Activated CD4-positive, CD25-positive, alpha-beta regulatory T cell treated with anti-CD3 and anti-CD28 coated beads, Interleukin-2, amount 50 U/mL, for 72 hours (primary cell): ENCODE measurements around the gene DENND2A.
"Not testable (repeated sequence)": the region's sequence is repeated elsewhere in the genome, so short reads cannot be mapped to it uniquely, and the experiment has no call there.

Source experiments
- DNase-seq: peaks from one replicate; pipeline ENCODE4 v3.0.0; 2021

The DENND2A gene, protein sequence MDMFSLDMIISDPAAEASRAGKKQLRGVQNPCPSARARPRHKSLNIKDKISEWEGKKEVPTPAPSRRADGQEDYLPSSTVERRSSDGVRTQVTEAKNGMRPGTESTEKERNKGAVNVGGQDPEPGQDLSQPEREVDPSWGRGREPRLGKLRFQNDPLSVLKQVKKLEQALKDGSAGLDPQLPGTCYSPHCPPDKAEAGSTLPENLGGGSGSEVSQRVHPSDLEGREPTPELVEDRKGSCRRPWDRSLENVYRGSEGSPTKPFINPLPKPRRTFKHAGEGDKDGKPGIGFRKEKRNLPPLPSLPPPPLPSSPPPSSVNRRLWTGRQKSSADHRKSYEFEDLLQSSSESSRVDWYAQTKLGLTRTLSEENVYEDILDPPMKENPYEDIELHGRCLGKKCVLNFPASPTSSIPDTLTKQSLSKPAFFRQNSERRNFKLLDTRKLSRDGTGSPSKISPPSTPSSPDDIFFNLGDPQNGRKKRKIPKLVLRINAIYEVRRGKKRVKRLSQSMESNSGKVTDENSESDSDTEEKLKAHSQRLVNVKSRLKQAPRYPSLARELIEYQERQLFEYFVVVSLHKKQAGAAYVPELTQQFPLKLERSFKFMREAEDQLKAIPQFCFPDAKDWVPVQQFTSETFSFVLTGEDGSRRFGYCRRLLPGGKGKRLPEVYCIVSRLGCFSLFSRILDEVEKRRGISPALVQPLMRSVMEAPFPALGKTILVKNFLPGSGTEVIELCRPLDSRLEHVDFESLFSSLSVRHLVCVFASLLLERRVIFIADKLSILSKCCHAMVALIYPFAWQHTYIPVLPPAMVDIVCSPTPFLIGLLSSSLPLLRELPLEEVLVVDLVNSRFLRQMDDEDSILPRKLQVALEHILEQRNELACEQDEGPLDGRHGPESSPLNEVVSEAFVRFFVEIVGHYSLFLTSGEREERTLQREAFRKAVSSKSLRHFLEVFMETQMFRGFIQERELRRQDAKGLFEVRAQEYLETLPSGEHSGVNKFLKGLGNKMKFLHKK

DNA sequence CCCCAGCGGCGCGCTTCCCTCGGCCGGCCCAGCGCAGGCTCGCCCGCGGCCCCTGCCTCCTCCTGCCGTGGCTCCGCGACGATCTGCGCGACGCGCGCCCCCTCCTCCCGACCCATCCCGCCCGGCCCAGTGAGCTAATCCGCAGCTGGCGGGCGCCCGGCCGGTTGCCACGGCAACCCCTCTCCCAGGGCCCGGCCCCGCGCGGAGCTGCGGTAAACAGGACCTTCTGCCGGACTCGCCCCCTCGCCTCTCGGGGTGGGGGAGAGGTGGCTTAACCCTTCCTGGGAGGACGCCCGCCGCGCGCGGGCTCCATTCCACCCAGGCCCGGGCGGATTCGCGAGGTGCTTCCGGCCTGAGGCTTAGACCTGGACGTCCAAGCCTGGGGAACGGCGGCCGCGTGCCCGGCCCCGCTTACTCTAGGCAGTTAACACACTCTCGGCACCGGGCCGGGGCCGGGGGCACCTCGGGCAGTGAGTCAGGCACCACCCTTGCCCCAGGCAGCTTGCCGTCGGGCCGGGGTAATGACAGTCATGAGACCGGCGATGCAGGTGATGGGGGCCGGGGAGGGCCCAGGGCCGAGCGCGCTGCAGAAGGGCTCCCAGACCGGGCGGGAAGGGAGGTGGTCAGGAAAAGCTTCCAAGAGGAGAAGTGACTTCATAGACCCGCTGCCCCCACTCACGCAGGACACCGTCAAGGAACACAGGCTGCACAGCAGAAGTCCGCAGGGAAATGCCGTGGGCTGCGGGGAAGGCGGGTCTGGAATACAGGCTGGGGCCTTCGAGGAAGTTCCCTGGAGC is at the start of gene DENND2A:
Gene DENND2A, minus strand, starts transcription at position 87 of the 797 bp plus-strand sequence. CDS start 38,416 bp downstream, outside the sequence.
- no peak for DNase-seq

DNA sequence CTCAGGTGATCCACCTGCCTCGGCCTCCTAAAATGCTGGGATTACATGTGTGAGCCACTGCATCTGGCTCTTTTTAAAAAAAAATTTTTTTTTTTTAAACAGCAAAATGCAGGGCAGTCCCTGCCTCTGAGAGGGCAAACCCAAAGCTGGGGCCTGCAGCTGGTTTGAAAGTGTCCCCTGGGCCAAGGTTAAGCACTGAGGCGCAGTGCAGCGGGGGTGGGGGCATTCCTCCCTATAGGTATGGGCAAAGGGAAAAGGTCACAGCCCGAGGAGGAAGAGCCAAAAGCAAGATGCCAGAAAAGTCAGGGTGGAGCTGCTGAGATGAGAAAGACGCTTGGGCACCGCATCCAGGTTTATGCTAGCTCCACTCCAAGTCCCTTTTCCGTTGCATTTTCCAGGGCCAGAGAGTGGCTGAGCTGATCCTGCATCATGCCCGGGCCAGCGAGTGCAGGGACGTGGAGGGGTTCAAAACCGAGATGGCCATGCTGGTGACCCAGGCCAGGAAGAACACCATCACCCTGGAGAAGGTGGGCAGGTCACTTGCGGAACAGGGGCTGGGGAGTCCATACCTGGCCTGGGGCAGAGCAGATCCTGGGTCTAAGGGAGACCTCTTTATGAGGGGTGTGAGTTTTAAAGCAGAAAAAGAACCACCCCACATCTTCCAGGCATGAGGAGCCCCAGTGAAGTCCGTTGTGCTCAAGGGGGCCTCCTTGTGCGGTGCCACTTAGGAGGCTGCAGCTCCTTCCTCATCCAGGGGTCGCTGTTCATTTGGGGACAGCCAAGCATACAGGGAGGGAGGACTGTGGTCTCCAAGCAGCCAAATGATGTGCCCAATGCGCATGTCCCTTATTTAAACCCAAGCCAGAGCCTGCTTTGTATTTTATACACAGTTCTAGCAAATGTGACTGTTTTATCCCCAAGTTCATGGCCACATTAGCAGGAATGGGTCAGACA is 48.9 kb upstream of the DENND2A start:
- DNase-seq: no peak

DNA sequence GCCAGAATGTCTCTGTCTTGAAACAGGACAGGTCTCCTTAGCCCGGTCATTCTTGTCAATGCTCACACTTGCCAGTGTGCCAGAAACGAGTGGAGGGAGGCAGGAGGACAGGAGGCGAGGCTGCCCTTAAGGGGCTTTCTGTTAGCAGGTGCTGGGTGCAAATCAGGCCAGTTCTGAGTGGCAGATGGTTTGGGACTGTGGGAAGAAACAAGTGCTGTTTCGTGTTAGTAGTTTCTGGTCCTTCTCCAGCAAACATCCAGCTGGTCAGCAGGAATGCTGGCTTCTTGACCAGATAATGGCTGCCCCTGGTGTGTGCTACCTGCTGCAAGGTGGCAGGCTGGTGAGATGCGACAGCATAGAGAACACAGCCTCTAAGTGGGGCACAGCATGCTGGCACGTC is 47.7 kb upstream of the DENND2A start:
- no peak for DNase-seq

DNA sequence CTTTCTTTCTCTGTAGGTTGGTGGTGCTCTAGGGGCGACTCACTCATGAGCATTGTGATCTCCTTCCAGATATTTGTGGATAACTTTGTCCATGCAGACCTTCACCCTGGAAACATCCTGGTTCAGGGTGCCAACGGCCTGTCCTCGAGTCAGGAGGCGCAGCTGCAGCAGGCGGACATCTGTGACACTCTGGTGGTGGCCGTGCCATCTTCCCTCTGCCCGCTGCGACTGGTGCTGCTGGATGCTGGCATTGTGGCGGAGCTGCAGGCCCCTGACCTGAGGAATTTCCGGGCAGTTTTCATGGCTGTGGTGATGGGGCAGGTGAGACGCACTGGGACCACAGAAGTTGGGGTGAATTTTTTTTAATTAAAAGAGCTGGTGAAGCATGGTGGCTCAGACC is 46.3 kb upstream of the DENND2A start:
- DNase-seq: no peak

DNA sequence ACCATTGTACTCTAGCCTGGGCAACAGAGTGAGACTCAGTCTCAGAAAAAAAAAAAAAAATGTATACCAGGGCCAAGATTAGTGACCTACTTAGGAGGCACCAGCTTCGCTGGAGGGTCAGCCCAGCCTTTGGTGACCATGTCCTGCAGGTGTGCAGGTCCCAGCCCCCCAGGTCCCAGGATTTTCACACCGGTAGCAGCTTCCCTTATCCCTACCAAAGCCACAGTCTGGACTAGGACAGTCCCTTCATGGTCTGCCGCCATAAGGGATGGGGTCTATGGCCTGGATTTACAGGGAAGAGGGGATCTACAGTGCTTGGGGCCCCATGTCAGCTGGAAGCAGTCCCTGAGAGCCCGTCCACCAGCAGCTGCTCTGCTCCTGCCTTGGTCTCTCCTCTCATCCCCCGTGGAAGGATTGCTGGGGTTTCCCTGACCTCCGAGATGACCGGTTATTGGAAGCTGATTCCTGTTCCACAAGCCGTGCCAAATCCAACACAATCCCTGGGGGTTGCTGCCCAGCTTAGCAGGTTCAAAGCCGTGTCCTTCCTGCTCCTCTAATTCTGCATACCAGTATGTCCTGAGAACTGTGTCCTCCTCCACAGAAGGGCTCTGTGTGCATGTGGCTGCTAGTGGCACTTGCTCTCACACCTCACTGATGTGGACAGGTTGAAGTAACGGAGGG is 44.9 kb upstream of the DENND2A start:
- no peak for DNase-seq

DNA sequence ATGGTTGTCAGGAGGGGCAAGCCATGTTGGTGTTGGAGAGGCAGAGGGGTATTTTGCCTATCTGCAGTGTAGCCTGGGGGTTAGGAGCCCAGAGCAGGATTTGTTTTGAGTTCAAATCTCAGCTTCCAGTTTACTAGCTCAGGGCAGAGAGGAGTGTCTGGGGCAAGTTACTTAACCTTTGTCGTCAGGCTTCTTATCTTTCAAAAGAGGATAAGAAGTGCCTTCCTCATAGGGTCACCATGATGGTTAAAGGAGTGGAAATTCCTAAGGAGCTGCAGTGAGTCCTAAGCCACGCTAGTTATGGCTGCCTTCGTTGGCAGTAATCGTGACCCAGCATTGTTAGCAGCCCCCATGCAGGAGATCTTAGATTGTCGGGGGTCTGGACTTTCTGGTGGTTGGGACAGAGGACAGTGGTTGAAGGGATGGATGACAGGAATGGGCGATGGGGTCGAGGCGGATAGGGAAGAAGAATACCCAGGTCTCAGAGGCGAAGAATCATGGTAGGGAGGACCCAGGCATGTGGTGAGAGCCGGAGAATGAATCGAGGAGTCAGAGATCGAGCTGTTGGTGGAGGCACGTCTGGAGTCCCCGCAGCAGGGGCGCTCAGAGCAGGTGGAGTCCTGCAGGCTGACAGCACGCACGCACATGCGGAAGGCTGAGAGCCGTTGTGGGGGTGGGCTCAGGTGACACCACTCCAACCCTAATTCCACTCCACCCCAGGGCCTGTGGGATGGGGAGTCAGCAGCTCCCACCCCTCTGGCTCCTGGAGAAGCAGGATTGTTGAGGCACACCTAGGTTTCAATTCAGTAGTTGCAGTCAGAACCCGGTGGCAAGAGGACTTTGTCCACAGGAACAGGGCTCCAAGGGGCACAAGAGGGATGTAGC is 43.7 kb upstream of the DENND2A start:
- DNase-seq: no peak

DNA sequence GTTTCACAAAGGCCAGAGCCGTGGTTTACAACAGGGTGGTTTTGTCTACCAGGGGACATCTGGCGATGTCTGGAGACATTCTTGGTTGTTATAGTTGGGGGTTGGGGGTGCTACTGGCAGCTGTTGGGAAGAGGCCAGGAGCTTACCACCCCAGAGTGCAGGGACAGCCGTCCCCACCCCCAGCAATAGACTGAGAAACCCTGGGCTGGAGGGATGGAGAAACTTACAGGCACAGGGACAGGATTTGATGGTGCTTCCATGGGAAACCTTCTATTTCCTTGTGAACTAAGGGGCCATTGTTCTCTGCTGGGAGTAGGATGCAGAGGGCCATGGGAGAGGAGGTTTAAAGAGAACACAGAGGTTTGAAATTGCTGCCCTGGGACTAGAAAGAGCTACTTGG is 43.0 kb upstream of the DENND2A start:
- no peak for DNase-seq

DNA sequence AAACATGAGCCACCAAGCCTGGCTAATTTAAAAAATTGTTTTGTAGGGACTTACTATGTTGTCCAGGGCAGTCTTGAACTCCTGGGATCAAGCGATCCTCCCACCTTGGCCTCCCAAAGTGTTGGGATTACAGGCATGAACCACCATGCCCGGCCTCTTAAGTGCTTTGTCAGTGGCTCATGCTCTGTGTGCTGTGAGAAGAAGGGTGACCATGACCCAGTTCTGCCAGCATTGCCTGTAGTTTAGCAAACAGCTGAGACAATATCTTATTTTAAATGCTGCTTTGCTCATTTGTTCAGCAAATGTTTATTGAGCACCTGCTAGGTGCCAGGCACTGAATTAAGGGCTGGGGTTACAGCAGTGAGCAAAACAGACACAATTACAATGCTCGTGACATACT is 41.2 kb upstream of the DENND2A start:
- no peak for DNase-seq

DNA sequence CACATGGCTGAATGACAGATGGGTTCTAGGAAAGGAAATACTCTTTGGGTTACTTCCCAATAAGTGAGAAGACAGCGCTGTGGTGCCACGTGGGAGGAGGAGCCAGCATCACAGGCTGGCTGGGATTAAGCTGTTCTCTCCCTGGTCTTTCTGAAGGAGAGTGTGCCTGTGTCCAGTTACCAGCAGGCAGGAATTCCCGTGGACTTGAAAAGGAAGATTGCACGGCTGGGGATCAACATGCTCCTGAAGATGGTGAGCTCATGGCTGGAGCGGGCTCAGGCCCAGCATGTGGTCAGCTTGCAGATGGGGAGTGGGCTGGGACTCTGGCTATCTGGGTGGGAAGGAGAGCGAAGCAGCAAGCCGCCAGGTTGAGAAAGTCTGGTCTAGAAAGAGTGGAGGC is 40.3 kb upstream of the DENND2A start:
- DNase-seq: no peak

DNA sequence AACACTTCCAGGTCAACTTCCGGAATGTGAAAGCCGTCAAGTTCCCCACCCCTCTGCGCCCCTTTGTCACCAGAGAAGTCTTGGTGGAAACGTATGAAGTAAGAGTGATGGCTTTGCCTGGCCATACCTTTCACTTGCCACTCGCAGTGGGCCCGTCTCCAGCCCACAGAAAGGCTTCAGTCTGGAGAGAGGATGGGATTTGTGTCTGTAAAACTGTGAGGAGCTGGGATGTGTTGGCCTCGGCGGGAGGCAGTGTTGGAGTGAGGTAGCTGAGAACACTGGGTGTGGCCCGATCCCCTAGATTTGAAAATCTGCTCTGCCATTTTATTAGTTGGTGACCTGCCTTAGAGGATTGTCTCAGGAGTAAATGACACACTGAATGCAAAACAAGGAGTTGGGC is 38.6 kb upstream of the DENND2A start:
- DNase-seq: no peak

DNA sequence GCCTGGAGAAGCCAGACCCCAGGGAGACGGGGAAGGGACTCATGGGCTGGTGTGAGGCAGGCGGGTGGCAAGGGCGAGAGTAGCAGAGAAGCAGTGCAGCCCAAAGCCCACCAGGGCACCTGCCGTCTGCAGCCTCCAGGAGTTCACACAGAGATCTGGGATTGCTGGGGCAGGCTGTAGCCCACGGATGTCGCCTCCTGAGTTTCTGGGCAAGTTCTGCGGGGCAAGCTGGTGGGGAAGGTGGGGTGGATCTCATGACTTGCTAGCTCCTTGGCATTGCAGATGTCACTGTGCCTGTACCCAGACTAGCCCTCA is 38.2 kb upstream of the DENND2A start:
- DNase-seq: no peak

DNA sequence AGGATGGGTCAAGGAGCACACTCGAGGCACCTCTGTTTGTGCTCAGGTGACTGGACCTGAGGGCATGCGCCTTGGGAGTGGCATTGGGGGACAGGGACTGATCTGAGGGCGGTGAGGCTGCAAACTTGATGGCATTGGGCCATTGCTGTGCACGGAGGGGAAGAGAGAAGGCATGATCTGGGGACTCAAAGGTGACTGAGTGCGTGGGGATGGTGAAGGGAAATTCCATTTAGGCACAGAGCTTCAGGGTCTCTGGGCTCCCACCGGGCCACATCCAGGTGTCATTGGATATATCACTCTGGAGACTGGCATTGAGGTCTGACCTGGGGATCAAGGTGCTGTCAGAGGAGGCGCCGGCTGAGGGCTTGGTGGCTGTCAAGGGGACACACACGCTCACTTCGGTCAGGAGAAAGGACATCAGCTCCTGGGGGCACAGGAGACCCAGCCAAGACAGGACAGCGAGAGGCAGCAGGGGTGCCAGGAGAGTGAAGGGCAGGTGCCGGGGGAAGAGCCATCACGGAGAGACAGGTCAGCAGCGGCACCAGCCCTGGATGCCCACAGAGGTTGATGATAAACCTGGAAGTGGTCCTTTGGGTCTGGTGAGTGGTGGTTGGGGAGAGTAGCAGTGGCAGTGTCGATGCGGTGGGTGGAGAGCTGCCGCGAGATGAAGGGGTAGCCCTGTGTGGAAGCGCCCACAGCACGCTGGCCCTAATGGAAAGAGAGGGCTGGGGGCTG is 37.6 kb upstream of the DENND2A start:
- no peak for DNase-seq

DNA sequence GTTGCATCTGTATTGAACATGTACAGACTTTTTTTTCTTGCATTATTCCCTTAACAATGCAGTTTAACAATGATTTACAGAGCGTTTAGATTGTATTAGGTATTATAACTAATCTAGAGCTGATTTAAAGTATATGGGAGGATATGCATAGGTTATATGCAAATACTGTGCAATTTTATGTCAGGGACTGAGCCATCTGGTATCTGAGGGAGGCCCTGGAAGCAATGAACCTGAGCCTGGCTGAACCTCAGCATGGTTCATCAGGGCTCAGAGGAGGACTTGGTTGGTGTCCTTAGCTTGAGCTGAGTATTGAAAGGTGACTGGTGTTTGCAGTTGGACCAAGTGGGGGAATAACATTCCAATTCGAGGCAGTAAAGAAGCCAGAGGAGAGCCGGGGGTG is 36.9 kb upstream of the DENND2A start:
- no peak for DNase-seq

DNA sequence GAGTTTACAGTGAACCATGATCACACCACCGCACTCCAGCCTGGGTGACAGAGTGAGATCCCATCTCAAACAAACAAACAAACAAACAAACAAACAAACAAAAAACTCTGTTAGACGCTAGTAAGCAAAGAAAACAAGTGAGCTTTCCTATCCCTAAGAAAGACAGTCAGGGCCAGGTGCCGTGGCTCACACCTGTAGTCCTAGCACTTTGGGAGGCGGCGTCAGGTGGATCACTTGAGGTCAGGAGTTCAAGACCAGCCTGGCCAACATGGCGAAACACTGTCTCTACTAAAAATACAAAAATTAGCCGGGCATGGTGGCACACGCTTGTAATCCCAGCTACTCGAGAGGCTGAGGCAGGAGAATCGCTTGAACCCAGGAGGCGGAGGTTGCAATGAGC is 36.3 kb upstream of the DENND2A start:
- DNase-seq: not testable (repeated sequence)

DNA sequence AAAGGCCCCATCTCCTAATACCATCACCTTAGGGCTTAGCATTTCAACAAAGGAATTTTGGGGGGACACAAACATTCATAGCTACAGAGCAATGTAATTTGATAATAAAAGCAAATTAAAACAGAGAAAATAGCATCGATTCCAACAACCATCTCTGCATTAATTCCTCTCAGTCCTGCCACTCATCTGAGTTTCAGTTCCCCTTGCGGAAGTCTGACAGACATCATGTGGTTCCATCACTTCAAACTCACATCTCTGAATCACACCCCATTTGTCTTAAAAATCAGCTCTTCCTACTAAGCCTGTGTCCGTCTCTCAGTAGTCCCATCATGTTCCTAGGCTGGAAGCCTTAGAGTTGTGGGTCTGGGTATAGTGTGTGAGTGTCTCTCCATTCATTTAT is 35.7 kb upstream of the DENND2A start:
- no peak for DNase-seq

DNA sequence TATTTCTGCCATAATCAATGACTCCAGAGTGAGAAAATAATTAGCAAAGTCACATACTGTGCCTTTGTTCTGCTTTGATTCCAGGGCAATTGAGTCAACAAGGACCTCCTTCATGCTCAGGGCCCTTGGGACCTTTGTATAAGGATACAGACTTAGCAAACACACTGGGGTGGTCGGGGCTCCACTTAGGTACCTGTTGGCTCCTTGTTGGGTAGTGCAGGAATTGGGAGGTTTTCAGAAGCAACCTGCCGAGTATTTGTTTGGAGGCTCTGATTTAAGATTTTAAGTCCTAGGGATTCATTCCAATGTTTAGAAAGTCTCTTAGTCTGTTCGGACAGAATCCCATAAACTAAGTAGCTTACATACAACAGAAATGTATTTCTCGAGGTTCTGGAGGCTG is 35.1 kb upstream of the DENND2A start:
- DNase-seq: no peak

DNA sequence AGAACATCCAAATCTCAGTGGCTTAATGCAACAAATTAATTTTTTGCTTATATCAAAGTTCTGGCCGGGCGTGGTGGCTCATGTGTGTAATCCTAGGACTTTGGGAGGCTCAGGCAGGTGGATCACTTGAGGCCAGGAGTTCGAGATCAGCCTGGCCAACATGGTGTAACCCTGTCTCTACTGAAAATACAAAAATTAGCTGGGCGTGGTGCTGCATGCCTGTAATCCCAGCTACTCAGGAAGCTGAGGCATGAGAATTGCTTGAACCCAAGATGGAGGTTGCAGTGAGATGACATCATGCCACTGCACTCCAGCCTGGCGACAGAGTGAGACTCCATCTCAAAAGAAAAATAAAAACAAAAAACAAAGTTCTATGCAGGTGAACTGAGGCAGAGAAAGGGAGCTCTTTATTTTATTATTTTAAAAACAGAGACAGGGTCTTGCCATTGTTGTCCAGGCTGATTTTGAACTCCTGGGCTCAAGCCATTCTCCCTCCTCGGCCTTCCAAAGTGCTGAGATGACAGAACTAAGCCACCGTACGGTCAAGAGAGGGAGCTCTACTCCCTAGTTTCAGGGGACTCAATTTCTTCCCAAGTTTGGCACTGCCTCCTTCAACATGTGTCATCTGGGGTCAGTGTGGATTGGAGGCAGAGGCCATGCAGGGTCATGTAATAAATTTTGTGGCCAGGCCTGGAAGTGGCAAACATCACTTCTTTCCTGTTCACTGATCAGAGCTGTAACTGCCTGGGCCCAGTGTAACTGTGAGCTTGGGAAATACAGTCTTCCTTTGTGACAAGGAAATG is 34.5 kb upstream of the DENND2A start:
- DNase-seq: no peak

DNA sequence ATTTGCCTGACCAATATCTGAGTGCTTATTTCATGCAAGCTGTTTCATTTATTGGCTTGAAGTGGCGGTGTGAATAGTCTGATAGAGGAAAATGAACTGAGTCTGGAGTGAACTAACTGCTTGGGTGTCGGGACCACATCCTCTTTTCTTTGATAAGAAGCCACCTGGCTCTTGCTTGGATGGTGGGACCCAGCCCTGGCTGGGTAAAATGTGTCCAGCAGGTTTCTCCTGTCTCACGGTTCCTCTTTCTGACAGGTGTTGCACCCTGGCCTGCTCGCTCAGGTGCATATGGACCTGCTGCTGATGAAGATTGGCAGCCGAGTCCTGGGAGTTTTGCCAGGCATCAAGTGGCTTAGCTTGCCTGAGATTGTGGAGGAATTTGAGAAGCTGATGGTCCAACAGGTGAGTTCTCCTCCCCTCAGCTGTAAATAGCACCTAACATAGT is 33.8 kb upstream of the DENND2A start:
- DNase-seq: no peak

DNA sequence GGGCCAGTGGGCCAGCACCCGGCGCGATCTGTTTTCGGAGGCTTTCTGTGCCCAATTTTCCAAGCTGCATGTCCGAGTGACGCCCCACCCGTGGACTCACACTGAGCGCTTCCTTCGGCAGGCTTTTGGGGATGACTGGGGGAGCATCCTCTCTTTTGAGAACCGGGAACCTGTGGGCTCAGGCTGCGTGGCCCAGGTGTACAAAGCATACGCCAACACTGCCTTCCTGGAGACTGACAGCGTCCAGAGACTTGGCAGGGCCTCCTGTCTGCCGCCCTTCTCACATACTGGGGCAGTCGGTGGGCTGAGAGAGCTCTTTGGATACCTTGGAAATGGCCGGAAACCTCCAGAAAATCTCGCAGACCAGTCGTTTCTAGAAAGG is 33.2 kb upstream of the DENND2A start:
- DNase-seq: no peak
